HG03442 (cell line): ENCODE data around the gene FLVCR1.
"Not testable (repeated sequence)": the region's sequence is repeated elsewhere in the genome, so short reads cannot be mapped to it uniquely, and the experiment has no call there.

Experiments used
- ATAC-seq: cut with Tn5 transposase; IDR thresholded peaks from one replicate; pipeline ENCODE4 v1.9.1; 2021; ENCODE audit warnings: mild to moderate bottlenecking, moderate library complexity; ENCODE audit not compliant: unreplicated experiment

FLVCR1 gene

DNA sequence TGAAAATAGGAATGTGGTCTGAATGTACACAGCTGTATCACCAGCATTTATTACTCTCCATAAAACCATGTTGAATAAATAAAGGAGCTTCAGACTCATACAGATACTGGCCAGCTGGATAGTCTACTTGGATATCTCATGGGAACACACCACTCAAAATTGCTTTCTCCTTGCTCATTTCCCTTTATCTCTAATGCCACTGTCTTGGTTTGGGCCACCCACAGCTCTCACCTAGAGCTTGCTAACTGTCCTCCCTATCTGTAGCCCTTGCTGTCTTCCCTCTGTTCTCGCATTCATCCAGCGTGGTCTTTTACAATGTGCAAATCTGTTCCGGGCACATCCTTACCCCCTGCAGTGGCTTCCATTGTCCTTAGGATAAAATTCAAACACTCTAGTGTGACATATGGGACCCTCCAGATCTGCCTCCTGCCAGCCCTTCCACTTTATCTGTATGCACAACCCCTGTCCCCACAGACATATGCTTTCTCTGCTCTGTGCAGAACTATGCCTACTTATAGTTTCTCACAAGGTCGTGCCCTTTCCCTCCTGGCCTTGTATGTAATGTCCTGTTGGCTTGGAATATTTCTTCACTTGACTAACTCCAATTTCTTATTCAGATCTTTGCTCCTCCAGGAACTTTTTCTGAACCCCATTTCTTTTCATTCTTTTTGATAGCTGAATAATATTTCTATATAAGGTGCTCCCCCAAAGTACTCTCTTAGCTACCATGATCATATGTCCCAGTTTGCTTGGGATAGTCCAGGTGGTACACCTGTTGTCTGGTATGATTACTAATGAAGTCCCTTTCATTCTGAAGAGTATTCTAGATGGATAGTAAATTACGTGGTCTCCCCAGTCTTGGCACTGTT, 2.9 kb downstream of the FLVCR1 start:
- no peak for ATAC-seq

DNA sequence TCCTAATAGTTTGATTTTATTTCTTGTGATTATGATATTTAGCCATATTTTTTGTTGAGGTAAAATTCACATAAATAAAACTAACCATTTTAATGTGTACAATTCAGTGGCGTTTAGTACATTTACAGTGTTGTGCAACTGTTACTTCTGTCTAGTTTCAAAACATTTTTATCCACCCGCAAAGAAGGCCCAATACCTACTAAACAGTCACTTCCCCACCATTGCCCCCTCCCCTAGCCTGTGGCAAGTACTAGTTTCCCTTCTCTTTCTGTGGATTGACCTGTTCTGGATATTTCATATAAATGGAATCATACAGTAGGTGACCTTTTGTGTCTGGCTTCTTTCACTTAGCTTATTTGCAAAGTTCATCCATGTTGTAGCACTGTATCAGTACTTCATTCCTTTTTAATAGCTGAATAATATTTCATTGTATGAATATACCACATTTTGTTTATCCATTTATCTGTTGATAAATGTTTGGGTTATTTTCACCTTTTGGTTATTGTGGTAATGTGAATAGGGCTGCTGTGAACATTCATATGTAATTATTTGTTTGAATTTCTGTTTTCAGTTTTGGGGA, 4.1 kb downstream of the FLVCR1 start:
- no peak for ATAC-seq

DNA sequence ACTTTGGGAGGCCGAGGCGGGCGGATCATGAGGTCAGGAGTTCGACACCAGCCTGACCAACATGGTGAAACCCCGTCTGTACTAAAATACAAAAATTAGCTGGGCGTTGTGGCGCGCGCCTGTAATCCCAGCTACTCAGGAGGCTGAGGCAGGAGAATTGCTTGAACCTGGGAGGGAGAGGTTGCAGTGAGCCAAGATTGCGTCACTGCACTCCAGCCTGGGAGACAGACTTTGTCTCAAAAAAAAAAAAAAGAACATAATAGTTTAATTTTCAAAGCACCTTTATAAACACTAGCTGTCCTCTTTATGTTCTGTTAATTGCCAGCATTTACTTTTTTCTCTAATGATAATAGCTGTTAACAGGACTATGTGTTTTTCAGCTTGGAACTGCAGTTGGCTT, 5.3 kb downstream of the FLVCR1 start:
- not testable (repeated sequence) for ATAC-seq

DNA sequence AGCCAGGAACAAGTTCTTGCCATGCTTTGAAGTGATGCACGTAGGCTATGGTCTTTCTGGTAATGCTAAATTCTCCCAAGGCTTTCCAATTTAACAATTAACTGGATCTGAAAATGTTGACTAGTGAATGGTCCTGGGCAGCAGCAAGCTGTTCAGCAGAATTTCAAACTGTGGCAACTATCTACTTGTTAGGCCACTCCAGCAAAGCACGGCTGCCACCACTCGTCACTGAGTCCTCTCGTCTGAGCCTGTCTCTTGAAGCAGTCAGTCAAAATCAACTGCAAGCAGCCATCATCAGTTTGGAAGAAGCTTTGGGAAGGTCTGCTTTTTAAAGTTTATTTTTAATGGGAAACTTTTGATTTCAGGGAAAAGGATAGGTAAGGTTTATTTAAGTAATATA, 6.1 kb downstream of the FLVCR1 start:
- no peak for ATAC-seq

DNA sequence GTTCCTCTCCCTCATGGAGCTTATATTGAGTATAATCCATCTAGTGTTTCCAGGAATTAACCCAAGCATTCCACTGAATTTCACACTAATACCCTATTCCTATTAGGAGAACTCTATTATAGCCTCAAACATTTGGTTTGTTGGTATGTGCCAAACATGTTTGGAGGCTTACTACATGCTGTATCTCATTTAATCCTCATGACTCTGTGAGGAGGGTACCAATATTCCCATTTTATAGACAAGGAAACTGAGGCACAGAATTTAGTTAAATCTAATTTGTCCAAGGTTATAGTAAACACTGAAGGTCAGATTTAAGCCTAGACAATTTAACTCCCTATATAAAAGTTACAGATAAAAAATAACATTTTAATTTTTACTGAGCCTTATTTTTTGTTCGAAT, 9.1 kb downstream of the FLVCR1 start:
- ATAC-seq: no peak

DNA sequence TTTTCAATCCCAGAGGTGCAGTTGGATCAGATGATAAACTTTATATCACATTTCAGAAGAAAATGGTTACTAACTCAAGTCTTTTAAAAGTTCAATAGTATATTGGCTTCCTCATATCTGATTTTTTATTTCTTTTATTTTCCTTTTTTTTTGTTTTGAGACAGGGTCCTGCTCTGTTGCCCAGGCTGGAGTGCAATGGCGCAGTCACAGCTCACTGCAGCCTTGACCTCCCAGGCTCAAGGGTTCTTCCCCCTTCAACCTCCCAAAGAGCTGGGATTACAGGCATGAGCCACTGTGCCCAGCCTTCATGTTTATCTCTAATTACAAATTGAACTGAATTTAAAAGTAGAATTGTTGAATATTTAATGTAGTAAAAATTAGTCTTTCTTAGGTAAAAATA, 13.9 kb downstream of the FLVCR1 start:
- no peak for ATAC-seq

DNA sequence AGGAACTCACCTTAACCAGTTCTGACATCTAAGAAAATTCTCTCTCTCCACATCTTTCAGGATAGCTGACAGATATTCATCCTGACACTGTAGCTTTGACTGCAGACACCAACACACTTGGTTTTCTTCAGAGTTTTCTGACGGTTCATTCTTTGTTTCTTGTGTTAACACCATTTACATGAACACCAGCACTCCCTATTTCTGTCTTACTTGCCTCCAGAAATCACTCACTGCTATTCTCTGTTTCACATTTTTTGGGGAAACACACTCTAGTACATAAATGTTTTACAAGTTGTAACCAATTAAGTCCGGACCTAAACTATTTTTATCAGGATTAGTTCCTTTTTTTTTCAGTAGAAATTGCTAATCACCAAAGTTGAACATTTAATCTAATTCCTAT, 15.4 kb downstream of the FLVCR1 start:
- ATAC-seq: peak; percentile 69

DNA sequence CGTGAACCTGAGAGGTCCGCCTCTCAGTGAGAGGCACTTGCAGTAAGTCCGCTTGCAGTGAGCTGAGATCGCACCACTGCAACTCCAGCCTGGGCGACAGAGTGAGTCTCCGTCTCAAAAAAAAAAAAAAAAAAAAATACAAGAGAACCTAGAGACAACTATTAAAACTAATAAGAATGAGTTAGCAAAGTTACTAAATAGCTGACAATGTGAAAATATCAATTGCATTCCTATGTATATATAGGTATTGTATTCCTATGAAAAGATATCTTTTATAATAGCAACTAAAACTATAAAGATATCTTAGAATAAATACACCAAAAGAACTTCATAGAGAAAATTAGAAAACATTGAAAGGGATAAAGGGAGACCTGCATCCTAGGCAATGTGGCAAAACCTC, 20.3 kb downstream of the FLVCR1 start:
- no peak for ATAC-seq

DNA sequence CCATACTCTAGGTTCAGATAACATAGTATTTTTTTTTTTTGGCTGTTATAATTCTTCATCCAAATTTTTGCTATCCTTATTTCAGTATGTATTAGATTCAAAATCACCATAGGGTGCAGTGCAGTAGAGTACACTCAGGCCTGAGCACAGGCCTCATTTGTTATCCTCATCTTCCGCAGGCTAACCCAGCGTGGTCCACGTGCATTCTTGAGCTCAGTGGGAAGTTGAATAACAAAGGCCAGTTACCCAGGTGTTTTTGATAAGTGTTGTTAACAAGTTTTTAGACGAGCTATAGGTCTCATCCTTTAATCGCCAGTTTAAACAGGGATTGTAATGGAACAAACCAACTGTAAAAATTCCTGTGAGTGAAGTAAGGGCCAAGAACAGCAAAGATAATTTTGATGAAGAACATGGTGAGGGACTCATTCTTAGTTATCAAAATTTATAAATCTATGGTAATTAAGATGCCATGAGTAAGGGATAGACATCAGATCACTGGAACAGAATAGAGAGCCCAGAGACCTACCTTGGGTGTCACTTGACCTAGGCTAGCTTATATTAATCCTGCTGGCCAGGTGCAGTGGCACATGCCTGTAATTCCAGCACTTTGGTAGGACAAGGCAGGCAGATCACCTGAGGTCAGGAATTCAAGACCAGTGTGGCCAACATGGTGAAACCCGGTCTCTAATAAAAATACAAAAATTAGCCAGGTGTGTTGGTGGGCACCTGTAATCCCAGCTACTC, 22.0 kb downstream of the FLVCR1 start:
- ATAC-seq: no peak

DNA sequence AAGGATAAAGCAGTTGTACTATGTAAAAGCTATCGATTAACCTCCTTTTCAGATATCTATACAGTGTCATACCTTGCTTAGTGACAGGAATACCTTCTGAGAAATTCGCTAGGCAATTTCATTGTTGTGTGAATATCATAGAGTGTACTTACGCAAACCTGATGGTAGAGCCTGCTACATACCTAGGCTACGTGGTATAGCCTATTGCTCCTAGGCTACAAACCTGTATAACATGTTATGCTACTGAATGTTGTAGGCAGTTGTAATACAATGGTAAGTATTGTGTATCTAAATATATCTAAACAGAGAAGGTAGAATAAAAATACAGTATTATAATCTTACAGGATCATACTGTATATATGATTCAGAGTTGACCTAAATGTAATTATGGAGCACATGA, 26.5 kb downstream of the FLVCR1 start:
- ATAC-seq: no peak

DNA sequence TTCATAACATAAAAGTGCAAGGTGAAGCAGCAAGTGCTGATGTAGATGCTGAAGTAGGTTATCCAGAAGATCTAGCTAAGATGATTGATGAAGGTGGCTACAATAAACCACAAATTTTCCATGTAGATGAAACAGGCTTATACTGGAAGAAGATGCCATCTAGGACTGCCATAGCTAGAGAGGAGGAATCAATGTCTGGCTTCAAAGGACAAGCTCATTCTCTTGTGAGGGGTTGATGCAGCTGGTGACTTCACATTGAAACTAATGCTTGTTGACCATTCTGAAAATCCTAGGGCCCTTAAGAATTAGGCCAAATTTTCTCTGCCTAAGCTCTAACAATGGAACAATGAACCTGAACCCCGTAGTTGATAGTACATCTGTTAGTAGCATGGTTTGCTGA, 34.0 kb downstream of the FLVCR1 start:
- ATAC-seq: no peak

DNA sequence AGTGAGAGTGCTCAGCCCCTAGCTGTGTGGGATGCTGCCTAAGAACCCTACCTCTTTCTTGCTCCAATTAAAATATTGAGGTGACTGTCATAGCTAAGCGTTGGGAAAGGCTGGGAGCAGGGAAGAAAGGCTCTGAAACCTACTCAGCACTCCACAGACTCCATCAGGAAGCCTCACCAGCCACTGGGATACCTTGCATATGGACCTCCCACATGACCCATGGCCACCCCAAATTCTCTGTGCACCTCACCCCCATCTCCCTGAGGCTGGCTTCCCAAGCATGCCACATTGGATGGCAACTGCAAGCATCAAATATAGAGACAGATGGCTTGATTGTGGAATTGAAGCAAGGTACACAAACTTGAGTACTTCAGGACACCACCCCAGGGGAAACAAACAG, 41.8 kb downstream of the FLVCR1 start:
- ATAC-seq: no peak

DNA sequence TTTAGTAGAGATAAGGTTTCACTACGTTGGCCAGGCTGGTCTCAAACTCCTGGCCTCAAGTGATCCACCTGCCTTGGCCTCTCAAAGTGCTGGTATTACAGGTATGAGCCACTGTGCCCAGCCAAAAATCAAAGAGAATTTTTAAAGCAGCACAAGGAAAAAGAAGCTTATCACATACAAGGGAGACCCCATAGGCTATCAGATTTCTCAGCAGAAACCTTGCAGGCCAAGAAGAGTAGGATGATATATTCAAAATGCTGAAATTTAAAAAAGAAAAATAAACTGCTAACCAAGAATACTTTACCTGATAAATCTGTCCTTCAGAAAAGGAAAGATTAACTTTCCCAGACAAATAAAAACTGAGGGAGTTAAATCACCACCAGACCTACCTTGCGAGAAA, 43.2 kb downstream of the FLVCR1 start:
- ATAC-seq: no peak

DNA sequence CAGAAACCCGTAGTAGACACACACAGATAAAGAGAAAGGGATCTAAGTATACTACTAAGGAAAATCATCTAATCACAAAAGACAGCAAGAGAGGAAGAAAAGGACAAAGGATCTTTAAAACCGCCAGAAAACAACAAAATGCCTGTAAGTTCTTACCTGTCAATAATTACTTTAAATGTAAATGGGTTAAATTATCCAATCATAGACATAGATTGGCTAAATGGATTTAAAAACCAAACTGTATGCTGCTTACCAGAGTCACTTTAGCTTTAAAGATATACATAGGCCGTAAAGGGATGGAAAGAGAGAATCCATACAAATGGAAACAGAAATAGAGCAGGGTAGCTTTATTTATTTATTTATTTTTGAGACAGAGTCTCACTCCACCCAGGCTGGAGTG, 44.0 kb downstream of the FLVCR1 start:
- ATAC-seq: no peak

DNA sequence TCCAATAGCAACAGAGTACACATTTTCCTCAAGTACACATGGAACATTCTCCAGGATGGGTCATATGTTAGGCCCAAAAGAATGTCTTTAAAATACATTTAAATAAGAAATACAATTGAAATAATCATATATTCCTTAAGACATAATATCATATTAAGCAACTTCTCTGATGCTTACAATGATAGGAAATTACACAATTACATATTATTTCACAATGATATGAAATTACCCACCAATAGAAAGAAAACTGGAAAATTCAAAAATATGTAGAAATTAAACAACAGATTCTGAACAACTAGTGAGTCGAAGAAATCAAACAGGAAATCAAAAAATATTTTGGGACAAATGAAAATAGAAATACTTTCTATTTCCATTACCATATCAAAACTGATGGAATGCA, 45.6 kb downstream of the FLVCR1 start:
- ATAC-seq: no peak

DNA sequence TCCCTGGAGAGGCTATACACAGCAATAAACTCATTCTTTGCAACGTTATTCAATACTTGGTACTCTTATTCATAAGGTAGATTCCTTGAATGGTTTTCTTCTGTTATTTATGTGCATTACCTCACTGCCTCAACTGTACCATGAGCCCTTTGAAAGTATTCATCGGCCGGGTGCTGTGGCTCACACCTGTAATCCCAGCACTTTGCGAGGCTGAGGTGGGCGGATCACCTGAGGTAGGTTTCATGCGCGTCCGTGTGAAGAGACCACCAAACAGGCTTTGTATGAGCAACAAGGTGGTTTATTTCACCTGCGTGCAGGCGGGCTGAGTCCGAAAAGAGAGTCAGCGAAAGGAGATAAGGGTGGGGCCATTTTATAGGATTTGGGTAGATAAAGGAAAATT, 50.0 kb downstream of the FLVCR1 start:
- not testable (repeated sequence) for ATAC-seq

DNA sequence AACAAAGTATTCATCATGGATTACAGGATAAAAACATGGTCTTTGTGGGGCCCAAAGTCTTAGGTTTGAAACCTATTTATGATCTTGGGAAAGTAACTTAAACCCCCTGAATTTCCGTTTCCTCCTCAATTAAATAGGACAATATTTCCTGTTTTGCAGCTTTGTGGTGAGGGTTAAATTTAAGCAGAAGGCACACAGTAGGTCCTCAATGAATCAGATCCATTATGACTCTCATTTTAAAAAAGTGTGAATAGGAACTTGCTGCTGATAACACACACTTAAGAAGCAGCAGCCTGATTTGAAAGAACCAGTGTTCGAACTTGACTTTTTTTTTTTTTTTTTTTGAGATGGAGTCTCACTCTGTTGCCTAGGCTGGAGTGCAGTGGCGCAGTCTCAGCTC, 50.9 kb downstream of the FLVCR1 start:
- ATAC-seq: no peak

DNA sequence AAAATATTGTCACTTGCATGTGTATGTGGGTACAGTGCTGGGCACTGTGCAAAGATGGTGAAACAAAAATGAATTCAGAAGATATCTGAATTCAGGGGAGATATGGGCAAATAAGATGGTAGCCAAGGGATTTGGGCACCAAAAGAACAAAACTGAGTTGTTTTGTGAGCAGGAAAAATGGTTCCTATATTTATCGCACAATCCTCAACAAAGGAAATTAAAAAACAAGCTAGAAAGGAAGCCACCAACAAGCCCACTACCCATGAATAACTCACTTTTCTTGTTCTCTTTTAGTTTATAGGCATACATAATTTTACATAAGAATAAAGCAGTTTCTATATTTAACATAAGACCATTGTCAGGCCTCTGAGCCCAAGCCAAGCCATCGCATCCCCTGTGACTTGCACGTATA, 51.6 kb downstream of the FLVCR1 start:
- no peak for ATAC-seq

DNA sequence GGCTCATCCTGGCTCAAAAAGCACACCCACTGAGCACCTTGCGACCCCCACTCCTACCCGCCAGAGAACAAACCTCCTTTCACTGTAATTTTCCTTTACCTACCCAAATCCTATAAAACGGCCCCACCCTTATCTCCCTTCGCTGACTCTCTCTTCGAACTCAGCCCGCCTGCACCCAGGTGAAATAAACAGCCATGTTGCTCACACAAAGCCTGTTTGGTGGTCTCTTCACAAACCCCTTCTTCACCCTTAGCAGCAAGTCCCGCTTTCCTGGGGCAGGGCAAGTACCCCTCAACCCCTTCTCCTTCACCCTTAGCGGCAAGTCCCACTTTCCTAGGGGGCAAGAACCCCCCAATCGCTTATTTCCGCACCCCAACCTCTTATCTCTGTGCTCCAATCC, 52.1 kb downstream of the FLVCR1 start:
- ATAC-seq: not testable (repeated sequence)

DNA sequence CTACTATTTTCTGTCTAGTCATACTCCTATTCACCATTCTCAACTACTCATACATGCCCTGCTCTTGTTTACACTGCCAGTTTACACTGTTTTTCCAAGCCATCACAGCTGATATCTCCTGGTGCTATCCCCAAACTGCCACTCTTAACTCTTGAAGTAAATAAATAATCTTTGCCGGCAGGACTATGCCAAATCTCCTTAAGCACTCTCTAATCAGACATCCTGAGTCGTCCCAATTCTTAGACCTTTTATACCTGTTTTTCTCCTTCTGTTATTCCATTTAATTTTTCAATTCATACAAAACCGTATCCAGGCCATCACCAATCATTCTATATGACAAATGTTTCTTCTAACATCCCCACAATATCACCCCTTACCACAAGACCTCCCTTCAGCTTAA, 55.6 kb downstream of the FLVCR1 start:
- not testable (repeated sequence) for ATAC-seq

DNA sequence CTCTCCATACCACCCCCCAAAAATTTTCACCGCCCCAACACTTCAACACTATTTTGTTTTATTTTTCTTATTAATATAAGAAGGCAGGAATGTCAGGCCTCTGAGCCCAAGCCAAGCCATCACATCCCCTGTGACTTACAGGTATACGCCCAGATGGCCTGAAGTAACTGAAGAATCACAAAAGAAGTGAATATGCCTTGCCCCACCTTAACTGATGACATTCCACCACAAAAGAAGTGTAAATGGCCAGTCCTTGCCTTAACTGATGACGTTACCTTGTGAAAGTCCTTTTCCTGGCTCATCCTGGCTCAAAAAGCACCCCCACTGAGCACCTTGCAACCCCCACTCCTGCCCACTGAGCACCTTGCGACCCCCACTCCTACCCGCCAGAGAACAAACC, 56.0 kb downstream of the FLVCR1 start:
- ATAC-seq: not testable (repeated sequence)

DNA sequence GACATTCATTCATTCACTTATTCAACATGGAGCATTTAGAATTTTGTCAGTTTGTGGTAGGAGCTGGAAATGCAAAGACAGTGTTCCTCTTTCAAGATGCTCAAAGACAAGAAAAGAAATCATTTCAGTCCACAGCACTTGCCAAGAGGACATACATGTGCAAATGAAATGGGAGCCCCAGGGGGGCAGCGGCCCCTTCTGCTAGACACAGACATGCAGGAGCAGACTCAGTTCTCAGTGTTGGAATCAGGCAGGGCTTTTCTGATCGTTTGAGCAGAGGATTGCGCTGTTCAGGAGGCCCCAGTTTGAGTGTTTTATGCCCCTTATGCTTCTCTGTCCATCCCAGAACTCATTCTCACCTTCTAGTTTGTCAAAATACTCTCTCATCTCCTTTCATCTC, 56.7 kb downstream of the FLVCR1 start:
- ATAC-seq: no peak
